AG04449 (cell line): ENCODE results near the gene SEC16B.

Experiments used
- CTCF ChIA-PET: fragments of 350-600 bp; formaldehyde crosslinking; extraction: SDS; loops from one replicate; lab custom pipeline; 2021; ENCODE audit warnings: antibody characterized with exemption; lab: Yijun Ruan, JAX
- POLR2A ChIA-PET: fragments of 400-600, 350-600 bp; formaldehyde crosslinking; extraction: SDS; loops from one replicate; lab custom pipeline; 2020; ENCODE audit warnings: antibody characterized with exemption, inconsistent platforms; lab: Yijun Ruan, JAX
- DNase-seq: peaks from one replicate; pipeline ENCODE4 v3.0.0-alpha.2; 2010; ENCODE audit warnings: low read depth, low spot score
- H3K4me3 ChIP-seq: 2 replicates; pipeline ENCODE4 v1.5.1; 2011; ENCODE audit warnings: low read depth, mild to moderate bottlenecking, control low read depth, low read length
- TF ChIP-seq, protein P1 (sequence below): IDR thresholded peaks from one replicate; pipeline ENCODE4 v1.5.1; 2011; ENCODE audit warnings: mild to moderate bottlenecking, moderate library complexity, low read length, control low read depth, inconsistent platforms; ENCODE audit not compliant: insufficient read depth; ENCODE audit errors: missing control alignments

SEC16B gene

DNA sequence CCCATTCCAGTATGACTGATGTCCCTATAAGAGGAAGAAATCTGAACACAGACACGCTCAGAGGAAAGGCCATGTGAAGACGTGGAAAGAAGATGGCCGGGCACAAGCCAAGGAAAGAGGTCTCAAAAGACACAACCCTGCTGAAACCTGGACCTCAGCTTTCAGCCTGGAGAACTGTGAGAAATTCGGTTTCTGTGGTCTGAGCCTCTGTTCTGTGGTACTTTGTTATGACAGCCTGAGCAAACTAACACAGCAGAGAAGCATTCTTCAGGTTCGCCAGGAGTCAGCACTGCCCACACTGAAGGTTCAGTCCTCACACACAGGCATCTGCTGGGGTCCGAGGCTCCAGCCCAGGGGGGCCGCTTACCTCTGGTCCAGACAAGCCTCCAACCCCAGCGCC, 37.7 kb downstream of the SEC16B start:
- H3K4me3 ChIP-seq: no peak overlapping the region
- ChIA-PET POLR2A (no interaction called here), CTCF (interaction anchor here (2.6 to 8.0 kb wide), 2 partner anchors 13 to 15 kb away, joined by 13 to 95 read pairs; no protein-coding TSS in a partner anchor)
- TF ChIP-seq, protein P1, sequence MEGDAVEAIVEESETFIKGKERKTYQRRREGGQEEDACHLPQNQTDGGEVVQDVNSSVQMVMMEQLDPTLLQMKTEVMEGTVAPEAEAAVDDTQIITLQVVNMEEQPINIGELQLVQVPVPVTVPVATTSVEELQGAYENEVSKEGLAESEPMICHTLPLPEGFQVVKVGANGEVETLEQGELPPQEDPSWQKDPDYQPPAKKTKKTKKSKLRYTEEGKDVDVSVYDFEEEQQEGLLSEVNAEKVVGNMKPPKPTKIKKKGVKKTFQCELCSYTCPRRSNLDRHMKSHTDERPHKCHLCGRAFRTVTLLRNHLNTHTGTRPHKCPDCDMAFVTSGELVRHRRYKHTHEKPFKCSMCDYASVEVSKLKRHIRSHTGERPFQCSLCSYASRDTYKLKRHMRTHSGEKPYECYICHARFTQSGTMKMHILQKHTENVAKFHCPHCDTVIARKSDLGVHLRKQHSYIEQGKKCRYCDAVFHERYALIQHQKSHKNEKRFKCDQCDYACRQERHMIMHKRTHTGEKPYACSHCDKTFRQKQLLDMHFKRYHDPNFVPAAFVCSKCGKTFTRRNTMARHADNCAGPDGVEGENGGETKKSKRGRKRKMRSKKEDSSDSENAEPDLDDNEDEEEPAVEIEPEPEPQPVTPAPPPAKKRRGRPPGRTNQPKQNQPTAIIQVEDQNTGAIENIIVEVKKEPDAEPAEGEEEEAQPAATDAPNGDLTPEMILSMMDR: no peak
- no peak for DNase-seq

DNA sequence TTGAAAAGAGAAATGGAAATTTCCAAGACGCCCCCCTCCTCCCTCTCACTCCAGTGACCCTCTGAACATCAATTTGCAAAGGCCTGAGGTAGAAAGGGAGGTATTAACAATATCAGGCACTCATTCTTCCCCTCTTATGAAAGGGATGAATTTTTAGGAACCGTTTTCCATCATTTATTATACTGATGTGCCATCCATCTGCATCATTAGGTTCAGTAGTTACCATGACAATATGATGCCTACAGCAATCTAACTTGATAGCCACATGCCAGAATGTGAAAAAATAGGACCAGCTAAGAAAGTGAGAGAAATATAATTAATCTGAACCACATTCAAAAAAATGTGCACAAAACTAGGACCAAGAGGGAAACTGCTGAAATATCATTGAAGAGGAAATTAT, 40.9 kb downstream of the SEC16B start:
- CTCF ChIA-PET: interaction anchor here (0.9 to 7.2 kb wide), 4 partner anchors 11 to 21 kb away, joined by 3 to 59 read pairs (median 24); no protein-coding TSS in a partner anchor

DNA sequence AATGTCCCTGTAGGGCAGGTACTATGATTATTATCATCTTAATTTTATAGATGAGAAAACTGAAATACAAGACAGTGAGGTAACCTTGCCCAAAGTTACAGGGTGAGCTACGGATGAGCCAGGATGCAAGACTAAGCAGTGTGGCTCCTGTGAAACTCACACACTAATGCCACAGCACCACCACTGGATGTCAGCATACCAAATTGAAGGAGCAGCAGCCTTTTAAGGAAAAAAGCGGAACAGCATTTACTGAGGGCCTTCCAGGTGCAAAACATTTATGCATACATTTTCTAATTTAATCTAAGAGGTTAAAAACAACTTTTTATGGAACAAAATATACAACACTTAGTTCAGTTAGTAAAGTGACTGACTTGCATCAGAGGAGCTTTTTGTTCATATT, 41.7 kb downstream of the SEC16B start:
- CTCF ChIA-PET: interaction anchor here (0.9 to 7.2 kb wide), 5 partner anchors 11 to 54 kb away, joined by 3 to 59 read pairs (median 3); no protein-coding TSS in a partner anchor
- TF ChIP-seq, protein P1: peak; percentile 26
- POLR2A ChIA-PET: no interaction called here
- no peak overlapping the region for H3K4me3 ChIP-seq
- DNase-seq: no peak

More for the DNA sequence above, 40.9 kb downstream of the SEC16B start:
- no peak for DNase-seq
- no peak overlapping the region for H3K4me3 ChIP-seq
- POLR2A ChIA-PET: no interaction called here
- TF ChIP-seq, protein P1: no peak

DNA sequence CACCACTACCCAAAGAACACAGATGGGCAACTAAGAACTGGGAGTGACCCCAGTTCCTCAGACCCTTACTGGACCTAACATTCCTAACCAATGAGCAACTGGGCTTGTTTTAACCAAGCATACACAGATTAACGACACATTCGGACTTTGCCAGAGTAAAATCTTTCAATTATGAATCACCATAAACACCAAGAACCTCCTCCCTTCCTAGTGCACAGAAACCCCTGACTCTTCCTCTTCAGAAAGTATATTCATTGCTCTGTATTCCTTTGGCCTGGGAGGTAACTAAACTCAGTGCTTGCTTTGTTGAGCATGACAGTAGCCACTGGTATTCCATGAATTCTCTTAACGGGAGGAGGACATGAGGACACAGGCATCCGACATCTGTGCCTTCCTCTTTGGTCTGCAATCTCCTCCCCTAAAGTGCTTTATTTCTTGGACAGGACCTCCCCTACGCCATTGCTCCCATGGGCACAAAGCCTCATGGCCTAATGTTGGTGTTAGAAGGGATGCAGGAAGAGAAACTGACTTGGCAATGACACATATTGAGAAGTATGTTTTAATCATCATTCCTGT, 42.7 kb downstream of the SEC16B start:
- H3K4me3 ChIP-seq: no peak overlapping the region
- DNase-seq: peak; percentile 77
- CTCF ChIA-PET: interaction anchor here (1.0 to 7.2 kb wide), 4 partner anchors 11 to 53 kb away, joined by 3 to 59 read pairs (median 27); no protein-coding TSS in a partner anchor
- TF ChIP-seq, protein P1: no peak
- POLR2A ChIA-PET: interaction anchor here (1.0 kb wide), 1 partner anchor 54 kb away, joined by 3 read pairs; no protein-coding TSS in a partner anchor

DNA sequence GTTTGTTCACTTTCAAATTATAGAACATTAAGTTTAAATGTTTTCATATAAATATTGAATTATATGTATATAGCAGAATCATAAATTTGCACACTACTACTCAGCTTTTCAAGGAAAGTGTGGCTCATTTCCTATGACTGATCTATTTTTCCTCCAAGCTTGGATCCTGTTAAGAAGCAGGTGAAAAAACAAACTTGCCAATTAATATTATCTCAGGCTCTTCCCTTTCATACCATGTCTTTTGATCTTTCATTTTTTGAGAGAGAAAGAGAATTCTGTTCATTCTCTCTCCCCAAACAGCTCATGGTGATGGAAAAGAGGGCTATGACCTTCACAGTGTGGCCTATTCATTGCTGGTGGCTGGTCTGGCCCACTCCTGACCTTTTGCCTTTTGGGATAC, 43.7 kb downstream of the SEC16B start:
- POLR2A ChIA-PET: interaction anchor here (1.0 to 1.2 kb wide), 2 partner anchors 12 to 53 kb away, joined by 3 to 8 read pairs; no protein-coding TSS in a partner anchor
- CTCF ChIA-PET: interaction anchor here (1.3 to 7.2 kb wide), 4 partner anchors 10 to 1028 kb away, joined by 6 to 59 read pairs (median 27); no protein-coding TSS in a partner anchor
- no peak overlapping the region for H3K4me3 ChIP-seq
- DNase-seq: no peak
- TF ChIP-seq, protein P1: no peak

DNA sequence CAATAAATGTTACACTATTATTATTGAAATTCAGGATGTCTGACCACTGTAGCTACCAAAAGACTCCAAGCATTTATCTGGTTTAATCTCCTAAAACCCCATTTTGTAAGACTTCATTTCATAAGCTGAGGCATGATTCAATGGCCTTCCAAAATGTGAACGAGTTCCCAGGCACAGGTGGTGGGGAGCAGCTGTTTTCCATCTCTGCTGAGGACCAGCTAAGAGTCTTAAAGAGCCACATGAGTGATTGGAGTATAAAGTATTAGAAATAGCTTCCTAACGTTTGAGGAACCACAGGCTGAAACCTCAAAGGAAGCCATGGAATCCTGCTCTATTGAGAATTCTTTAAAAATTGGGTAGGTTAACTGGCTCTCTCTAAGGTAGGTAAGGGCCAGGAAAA, 44.9 kb downstream of the SEC16B start:
- no peak overlapping the region for H3K4me3 ChIP-seq
- ChIA-PET POLR2A (no interaction called here), CTCF (interaction anchor here (0.9 to 7.2 kb wide), 7 partner anchors 9 to 1027 kb away, joined by 3 to 59 read pairs (median 4); no protein-coding TSS in a partner anchor)
- no peak for DNase-seq
- TF ChIP-seq, protein P1: no peak
